Measurements from ENCODE around the gene MIB1.
"Not testable (repeated sequence)": the region's sequence is repeated elsewhere in the genome, so short reads cannot be mapped to it uniquely, and the experiment has no call there.

MIB1 gene

DNA sequence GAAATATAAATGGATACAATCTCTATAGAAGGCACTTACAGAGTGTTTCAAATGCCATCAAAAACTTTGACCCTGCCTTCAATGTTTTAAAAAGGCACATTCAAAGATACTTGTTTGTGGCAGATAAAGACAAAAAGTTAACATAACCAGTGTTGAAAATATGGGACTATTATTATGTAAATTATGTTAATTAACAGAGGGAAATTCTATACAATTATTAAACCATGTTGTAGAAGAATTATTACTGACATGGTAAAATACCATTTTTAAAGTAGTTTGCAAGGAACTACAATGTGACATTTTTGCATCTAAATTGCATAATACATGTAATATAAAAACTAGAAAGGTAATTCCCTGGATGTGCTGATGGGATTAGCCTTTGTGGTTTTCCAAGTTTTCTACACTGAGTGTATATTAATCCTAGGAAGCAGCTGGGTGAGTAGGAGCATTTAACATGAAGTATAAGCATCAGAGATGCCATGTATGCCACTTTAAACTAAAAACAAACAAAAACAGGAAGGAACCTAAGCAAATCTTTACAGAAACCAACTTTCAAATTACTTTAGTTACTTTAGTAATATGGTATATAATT lies 21.7 kb downstream of the MIB1 start:
- Mint-ChIP-seq H3K4me1 (ENCODE audit: low read depth) (peaks cover 11% of the 10 kb centered on the region), H3K27me3 (no peaks in the 10 kb centered on the region), H3K9me3 (ENCODE audit: low read depth) (no peaks in the 10 kb centered on the region), H3K36me3 (peaks cover 13% of the 10 kb centered on the region), H3K4me3 (no peak overlapping the region), H3K27ac (no peak overlapping the region)

DNA sequence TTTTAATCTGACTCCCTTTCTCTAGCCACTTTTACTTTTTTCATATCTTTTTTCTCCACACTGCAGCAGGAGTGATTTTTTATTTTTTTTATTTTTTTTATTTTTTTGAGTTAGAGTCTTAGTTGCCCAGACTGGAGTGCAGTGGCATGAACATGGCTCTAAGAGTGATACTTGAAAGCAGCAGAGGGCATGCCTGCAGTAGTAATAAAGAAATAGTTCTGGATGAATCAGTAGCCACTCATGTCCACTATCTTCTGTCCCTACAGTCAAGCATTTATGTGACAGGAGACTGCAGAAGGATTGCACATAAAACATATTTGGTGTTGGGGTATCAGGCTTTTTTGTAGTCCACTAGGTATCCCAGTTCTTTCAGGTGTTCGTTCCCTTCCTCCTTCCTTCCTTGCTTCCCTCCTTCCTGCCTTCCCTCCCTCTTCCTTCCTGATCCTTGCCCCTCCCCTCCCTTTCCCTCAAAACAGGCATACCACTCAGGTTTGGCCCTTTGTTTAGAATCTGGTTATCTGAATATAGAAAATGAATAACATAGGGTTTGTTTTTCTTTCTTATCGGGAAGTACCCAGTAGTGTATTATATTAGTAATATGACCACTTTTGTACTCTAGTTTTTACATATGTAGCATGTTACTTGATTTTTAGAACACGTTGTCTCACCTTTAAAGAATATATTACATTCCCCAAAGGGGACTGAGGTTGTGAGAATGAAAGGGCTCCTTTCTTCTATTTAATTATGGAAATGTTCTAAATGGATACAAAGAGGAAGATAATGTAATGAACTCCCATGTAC lies 23.5 kb downstream of the MIB1 start:
- peaks cover 18% of the 10 kb centered on the region for H3K36me3 Mint-ChIP-seq
- H3K27me3 Mint-ChIP-seq, result no peaks in the 10 kb centered on the region
- peaks cover 11% of the 10 kb centered on the region for H3K4me1 Mint-ChIP-seq (ENCODE audit: low read depth)
- no peak overlapping the region for H3K27ac Mint-ChIP-seq
- no peaks in the 10 kb centered on the region for H3K9me3 Mint-ChIP-seq (ENCODE audit: low read depth)
- H3K4me3 Mint-ChIP-seq, result no peak overlapping the region

DNA sequence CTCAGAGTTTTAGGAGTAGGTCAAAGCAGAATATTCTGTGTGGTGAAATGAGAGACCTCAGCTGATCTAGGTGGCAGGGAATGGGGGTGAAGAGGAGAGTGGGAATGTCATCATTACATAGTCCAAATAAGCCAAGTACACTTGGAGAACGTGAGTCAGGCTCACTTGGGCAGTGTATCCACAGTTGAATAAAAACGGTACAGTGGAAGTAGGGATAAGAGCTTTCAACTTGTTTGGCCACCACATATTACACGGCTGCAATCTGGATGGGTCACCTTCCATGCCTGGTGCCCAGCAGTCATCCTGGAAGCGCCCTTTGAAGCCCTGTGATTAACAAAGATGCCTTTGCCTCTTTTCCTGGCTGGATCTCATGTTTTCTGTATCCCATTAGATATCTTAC lies 28.6 kb downstream of the MIB1 start:
- no peaks in the 10 kb centered on the region for H3K27me3 Mint-ChIP-seq
- H3K27ac Mint-ChIP-seq, result no peak overlapping the region

DNA sequence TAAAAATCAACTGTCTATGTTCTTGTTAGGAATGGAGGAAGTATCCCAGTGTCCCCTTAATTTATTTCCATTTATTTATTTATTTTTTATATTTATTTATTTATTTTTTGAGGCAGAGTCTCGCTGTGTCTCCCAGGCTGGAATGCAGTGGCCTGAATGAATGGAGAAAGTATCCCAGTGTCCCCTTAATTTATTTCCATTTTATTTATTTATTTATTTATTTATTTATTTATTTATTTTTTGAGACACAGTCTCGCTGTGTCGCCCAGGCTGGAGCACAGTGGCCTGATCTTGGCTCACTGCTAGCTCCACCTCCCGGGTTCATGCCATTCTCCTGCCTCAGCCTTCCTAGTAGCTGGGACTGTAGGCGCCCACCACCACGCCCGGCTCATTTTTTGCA lies 34.1 kb downstream of the MIB1 start:
- H3K36me3 Mint-ChIP-seq, result peaks cover 12% of the 10 kb centered on the region
- H3K27ac Mint-ChIP-seq, result no peak overlapping the region
- no peak overlapping the region for H3K4me3 Mint-ChIP-seq
- no peaks in the 10 kb centered on the region for H3K27me3 Mint-ChIP-seq
- H3K4me1 Mint-ChIP-seq (ENCODE audit: low read depth), result no peaks in the 10 kb centered on the region
- H3K9me3 Mint-ChIP-seq (ENCODE audit: low read depth), result no peaks in the 10 kb centered on the region

More for the DNA sequence above, 28.6 kb downstream of the MIB1 start:
- no peaks in the 10 kb centered on the region for H3K9me3 Mint-ChIP-seq (ENCODE audit: low read depth)
- peaks cover 26% of the 10 kb centered on the region for H3K36me3 Mint-ChIP-seq
- H3K4me1 Mint-ChIP-seq (ENCODE audit: low read depth), result no peaks in the 10 kb centered on the region
- H3K4me3 Mint-ChIP-seq, result no peak overlapping the region

DNA sequence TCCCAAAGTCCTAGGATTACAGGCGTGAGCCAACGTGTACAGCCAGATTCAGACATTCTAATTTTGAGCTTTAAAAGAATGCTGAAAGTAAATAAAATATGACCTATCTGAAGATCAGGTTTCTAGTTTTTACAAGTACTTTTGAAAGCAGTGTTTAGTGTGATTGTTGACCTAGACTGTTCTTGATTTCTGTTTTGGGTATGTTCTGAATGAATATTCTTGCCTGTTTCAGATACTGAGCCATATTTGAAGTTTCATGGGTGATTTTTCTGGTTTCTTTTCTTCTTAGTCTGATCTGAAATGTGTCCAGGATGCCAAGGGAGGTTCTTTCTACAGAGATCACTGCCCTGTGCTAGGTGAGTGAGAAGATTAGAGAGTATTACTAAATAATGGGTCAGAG lies 37.2 kb downstream of the MIB1 start:
- H3K9me3 Mint-ChIP-seq (ENCODE audit: low read depth), result no peaks in the 10 kb centered on the region
- H3K27ac Mint-ChIP-seq, result no peak overlapping the region
- H3K27me3 Mint-ChIP-seq, result no peaks in the 10 kb centered on the region
- peaks cover 19% of the 10 kb centered on the region for H3K36me3 Mint-ChIP-seq
- H3K4me3 Mint-ChIP-seq, result no peak overlapping the region
- peaks cover 5% of the 10 kb centered on the region for H3K4me1 Mint-ChIP-seq (ENCODE audit: low read depth)

DNA sequence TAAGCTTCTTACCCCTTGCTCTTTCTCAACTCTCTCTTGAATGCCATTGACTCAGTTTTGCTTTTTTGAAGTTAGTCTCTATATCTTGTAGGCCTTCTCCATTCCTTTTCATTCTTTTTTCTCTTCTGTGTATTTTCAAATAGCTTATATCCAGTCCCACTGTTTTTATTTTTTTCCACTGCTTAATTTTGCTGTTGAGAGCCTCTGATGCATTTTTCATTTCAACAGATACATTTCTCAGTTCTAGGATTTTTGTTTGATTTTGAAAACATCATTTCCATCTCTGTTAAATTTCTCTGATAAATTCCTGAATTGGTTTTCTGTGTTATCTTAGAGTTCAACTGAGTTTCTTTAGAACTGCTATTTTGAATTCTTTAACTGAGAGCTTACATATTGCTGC lies 45.9 kb downstream of the MIB1 start:
- H3K27ac Mint-ChIP-seq, result no peak overlapping the region
- H3K9me3 Mint-ChIP-seq (ENCODE audit: low read depth), result peaks cover 11% of the 10 kb centered on the region
- no peak overlapping the region for H3K4me3 Mint-ChIP-seq
- H3K4me1 Mint-ChIP-seq (ENCODE audit: low read depth), result peaks cover 5% of the 10 kb centered on the region
- H3K36me3 Mint-ChIP-seq, result peaks cover 44% of the 10 kb centered on the region
- H3K27me3 Mint-ChIP-seq, result no peaks in the 10 kb centered on the region

DNA sequence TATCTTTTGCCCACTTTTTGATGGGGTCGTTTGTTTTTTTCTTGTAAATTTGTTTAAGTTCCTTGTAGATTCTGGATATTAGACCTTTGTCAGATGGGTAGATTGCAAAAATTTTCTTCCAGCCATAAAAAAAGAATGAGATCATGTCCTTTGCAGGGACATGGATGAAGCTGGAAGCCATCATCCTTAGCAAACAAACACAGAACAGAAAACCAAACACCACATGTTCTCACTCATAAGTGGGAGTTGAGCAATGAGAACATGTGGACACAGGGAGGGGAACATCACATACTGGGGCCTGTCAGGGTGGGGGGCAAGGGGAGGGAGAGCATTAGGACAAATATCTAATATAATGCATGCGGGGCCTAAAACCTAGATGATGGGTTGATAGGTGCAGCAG lies 55.5 kb downstream of the MIB1 start:
- peaks cover 22% of the 10 kb centered on the region for H3K36me3 Mint-ChIP-seq
- H3K9me3 Mint-ChIP-seq (ENCODE audit: low read depth); H3K4me3 Mint-ChIP-seq; H3K27me3 Mint-ChIP-seq; H3K27ac Mint-ChIP-seq; H3K4me1 Mint-ChIP-seq (ENCODE audit: low read depth): not testable (repeated sequence)

DNA sequence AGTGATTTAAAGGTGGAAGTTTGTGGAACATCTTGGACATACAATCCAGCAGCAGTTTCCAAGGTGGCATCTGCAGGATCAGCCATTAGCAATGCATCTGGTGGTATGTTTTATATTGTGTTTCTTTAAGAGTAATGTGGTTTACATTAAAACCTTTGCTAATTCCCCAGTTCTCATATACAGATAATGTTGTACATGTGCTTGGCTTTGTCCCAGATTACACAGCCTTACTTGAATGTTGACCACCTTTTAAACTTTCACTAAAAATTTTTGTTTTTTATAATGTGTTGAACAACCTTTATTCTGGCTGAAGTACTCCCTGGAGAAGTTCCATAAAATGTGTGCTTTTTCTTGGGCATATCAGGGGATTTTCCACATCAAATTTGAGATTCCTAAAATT lies 57.5 kb downstream of the MIB1 start:
- no peak overlapping the region for H3K27ac Mint-ChIP-seq
- H3K36me3 Mint-ChIP-seq, result peaks cover 22% of the 10 kb centered on the region
- H3K4me3 Mint-ChIP-seq, result no peak overlapping the region
- H3K4me1 Mint-ChIP-seq (ENCODE audit: low read depth), result no peaks in the 10 kb centered on the region
- H3K9me3 Mint-ChIP-seq (ENCODE audit: low read depth), result no peaks in the 10 kb centered on the region
- no peaks in the 10 kb centered on the region for H3K27me3 Mint-ChIP-seq

DNA sequence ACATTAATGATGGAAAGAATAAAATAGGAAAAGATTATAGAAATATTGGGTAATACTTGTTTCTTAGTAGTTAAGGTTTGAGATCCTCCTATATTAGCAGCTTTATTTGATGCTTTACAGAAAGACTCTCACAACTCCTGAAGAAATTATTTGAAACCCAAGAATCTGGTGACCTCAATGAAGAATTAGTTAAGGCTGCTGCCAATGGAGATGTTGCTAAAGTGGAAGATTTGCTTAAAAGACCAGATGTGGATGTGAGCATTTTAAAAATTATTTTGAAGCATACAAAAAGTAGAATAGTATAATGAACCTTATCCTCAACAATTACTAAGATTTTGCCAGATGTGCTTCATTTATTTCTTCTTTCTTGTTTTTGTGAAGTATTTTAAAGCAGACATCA lies 59.1 kb downstream of the MIB1 start:
- no peaks in the 10 kb centered on the region for H3K4me1 Mint-ChIP-seq (ENCODE audit: low read depth)
- H3K4me3 Mint-ChIP-seq, result no peak overlapping the region
- no peaks in the 10 kb centered on the region for H3K27me3 Mint-ChIP-seq
- H3K9me3 Mint-ChIP-seq (ENCODE audit: low read depth), result no peaks in the 10 kb centered on the region
- H3K27ac Mint-ChIP-seq, result no peak overlapping the region
- peaks cover 22% of the 10 kb centered on the region for H3K36me3 Mint-ChIP-seq

DNA sequence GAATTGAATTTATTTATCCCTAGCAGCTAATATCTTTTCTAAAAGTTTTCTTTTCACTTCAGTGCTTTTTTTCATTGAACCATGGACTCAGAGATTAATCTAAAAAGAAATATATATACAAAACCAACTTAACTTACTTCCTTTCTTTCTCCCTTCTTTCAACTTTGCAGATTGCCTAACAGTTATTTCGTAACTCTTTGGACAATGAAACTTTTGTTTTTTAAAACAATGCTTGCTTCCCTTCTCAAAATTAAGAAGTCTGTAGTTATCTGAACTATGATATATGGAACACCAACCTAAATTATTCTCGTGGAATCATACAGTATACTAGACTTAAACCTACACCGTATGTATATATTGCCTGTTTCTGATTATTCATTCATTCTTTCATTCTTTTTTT lies 62.9 kb downstream of the MIB1 start:
- Mint-ChIP-seq H3K36me3 (peaks cover 19% of the 10 kb centered on the region), H3K27ac (no peak overlapping the region), H3K9me3 (ENCODE audit: low read depth) (peaks cover 1% of the 10 kb centered on the region), H3K27me3 (no peaks in the 10 kb centered on the region), H3K4me1 (ENCODE audit: low read depth) (no peaks in the 10 kb centered on the region), H3K4me3 (no peak overlapping the region)

DNA sequence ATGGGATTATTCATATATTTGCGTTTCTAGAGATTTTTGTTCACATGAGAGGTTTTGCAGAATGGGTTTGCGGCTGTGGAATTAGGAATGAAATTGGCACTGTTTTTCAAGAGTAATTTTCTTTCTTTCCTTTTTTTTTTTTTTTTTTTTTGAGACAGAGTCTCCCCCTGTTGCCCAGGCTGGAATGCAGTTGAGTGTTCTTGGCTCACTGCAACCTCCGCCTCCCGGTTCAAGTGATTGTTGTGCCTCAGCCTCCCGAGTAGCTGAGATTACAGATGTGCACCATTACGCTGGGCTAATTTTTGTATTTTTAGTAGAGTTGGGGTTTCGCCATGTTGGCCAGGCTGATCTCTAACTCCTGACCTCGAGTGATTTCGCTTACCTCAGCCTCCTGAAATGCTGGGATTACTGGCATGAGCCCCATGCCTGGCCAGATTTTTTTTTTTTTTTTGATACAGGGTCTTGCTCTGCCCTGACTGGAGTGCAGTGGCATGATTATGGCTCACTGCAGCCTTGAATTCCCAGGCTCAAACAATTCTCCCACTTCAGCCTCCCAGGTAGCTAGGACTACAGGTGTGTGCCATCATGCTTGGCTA lies 65.3 kb downstream of the MIB1 start:
- Mint-ChIP-seq H3K27me3 (no peaks in the 10 kb centered on the region), H3K36me3 (peaks cover 34% of the 10 kb centered on the region), H3K4me1 (ENCODE audit: low read depth) (no peaks in the 10 kb centered on the region), H3K9me3 (ENCODE audit: low read depth) (peaks cover 8% of the 10 kb centered on the region), H3K4me3 (no peak overlapping the region), H3K27ac (no peak overlapping the region)

DNA sequence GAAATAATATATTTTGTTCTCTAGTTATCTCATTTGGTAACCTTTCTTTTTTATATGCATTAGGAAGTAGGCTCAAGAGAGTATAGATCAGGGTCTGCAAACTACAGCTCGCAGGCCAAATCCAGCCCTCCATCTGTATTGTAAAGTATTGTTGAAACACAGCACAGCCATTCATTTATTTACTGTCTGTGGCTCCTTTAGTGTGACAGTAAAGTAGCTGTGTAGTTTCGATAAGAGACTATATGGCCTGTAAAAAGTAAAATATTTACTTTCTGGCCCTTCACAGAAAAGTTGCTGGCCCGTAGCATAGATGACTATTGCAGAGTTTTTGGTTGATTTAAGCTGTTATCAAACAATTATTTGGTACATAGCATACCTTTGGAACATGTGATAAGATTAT lies 67.6 kb downstream of the MIB1 start:
- no peak overlapping the region for H3K27ac Mint-ChIP-seq
- peaks cover 36% of the 10 kb centered on the region for H3K36me3 Mint-ChIP-seq
- H3K9me3 Mint-ChIP-seq (ENCODE audit: low read depth), result peaks cover 8% of the 10 kb centered on the region
- H3K27me3 Mint-ChIP-seq, result no peaks in the 10 kb centered on the region
- H3K4me1 Mint-ChIP-seq (ENCODE audit: low read depth), result peaks cover 4% of the 10 kb centered on the region
- no peak overlapping the region for H3K4me3 Mint-ChIP-seq

DNA sequence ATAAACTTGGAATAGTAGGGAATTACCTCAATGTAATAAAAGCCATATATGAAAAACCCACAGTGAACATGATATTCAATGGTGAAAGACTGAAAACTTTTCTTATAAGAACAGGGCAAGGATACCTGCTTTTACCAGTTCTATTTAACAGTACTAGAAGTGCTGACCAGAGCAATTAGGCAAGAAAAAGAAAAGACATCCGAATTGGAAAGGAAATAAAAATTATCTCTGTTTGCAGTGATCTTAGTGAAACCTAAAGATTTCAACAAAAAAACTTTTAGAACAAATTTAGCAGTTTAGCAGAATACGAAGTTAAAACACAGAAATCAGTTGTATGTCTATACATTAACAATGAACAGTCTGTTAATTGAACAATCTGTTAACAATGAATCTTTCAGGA lies 69.1 kb downstream of the MIB1 start:
- Mint-ChIP-seq H3K4me1 (ENCODE audit: low read depth) (peaks cover 4% of the 10 kb centered on the region), H3K36me3 (peaks cover 33% of the 10 kb centered on the region), H3K27ac (no peak overlapping the region)

DNA sequence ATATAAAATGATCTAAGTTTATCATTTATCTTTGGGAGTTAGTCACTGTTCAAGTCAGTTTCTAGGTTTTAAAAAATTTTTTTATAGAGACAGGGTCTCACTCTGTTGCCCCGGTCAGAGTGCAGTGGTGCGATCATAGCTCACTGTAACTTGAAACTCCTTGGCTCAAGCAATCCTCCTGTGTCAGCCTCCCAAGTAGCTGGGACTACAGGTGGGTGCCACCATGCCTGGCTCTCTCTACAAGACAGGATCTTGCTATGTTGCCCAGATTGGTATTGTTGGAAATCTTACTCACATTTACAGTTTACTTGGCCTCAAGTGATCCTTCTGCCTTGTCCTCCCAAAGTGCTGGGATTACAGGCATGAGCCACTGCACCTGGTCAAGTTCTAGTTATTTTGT lies 74.5 kb downstream of the MIB1 start:
- H3K27me3 Mint-ChIP-seq, result no peaks in the 10 kb centered on the region
- H3K27ac Mint-ChIP-seq, result no peak overlapping the region
- H3K4me1 Mint-ChIP-seq (ENCODE audit: low read depth), result peaks cover 4% of the 10 kb centered on the region
- H3K4me3 Mint-ChIP-seq, result no peak overlapping the region
- peaks cover 26% of the 10 kb centered on the region for H3K36me3 Mint-ChIP-seq
- H3K9me3 Mint-ChIP-seq (ENCODE audit: low read depth), result no peaks in the 10 kb centered on the region

More for the DNA sequence above, 69.1 kb downstream of the MIB1 start:
- Mint-ChIP-seq H3K27me3 (no peaks in the 10 kb centered on the region), H3K4me3 (no peak overlapping the region), H3K9me3 (ENCODE audit: low read depth) (peaks cover 8% of the 10 kb centered on the region)

DNA sequence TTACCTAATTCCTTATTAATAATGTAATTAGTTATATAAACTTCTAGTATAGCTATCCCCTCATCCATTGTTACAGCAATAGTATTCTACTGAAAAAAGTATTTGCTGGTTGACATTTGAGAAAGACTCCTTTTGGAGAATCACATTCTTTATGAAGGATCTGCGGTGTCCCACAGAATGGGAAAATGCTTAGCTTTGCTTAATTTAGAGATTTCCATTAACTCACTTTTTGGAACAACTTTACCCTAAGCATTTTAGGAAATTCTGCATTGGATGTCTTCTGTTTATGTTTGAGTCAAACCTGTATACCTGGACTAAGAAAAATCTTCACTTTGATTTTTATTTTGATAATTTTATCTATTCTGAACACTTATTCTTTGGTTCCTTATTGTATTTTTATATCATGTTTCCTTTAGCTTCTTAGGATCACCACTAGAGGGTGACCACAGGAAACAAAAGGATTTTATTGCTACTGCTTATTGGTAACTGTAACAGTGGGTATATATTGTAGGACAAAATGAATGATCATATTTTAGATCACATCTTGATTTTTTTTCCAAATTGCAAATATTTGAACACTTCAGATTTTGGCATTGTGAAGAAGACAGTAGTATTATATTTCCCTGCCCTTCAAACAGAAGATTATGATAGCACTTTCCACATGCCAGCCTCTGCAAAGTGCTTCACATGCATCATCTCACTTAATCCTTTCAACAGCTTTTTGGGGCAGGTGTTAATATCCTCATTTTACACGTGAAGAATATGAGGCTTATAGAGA lies 79.6 kb downstream of the MIB1 start:
- H3K9me3 Mint-ChIP-seq (ENCODE audit: low read depth), result no peaks in the 10 kb centered on the region
- no peak overlapping the region for H3K27ac Mint-ChIP-seq
- no peaks in the 10 kb centered on the region for H3K27me3 Mint-ChIP-seq
- no peak overlapping the region for H3K4me3 Mint-ChIP-seq
- peaks cover 28% of the 10 kb centered on the region for H3K36me3 Mint-ChIP-seq
- H3K4me1 Mint-ChIP-seq (ENCODE audit: low read depth), result no peaks in the 10 kb centered on the region
